Measurements from ENCODE around the gene RPIA.

Gene RPIA

GRCh38 chr2:88733155-88733902 is 41.9 kb downstream of the RPIA start:
- TF ChIP-seq CTCF (IDR thresholded peaks at IDR 0.05; ENCODE audit: insufficient read depth, missing control alignments): no peak
- FAIRE-seq (no peak), DNase-seq (ENCODE audit: insufficient read length, low spot score) (no peak)

GRCh38 chr2:88735133-88735532 is 43.7 kb downstream of the RPIA start:
- FAIRE-seq (no peak), DNase-seq (ENCODE audit: insufficient read length, low spot score) (no peak)
- no peak for TF ChIP-seq CTCF (IDR thresholded peaks at IDR 0.05; ENCODE audit: insufficient read depth, missing control alignments)

- TF ChIP-seq CTCF (IDR thresholded peaks at IDR 0.05; ENCODE audit: insufficient read depth, missing control alignments): no peak
- DNase-seq (ENCODE audit: insufficient read length, low spot score) (no peak), FAIRE-seq (no peak)
Observed at GRCh38 chr2:88735853-88736252, 44.4 kb downstream of the RPIA start.

- TF ChIP-seq CTCF (IDR thresholded peaks at IDR 0.05; ENCODE audit: insufficient read depth, missing control alignments): no peak
- no peak for DNase-seq (ENCODE audit: insufficient read length, low spot score)
- no peak for FAIRE-seq
Observed at GRCh38 chr2:88736437-88736836, 45.0 kb downstream of the RPIA start.

GRCh38 chr2:88737385-88737784 is 45.9 kb downstream of the RPIA start:
- TF ChIP-seq CTCF (IDR thresholded peaks at IDR 0.05; ENCODE audit: insufficient read depth, missing control alignments): no peak
- FAIRE-seq (no peak), DNase-seq (ENCODE audit: insufficient read length, low spot score) (no peak)

GRCh38 chr2:88738271-88738670 is 46.8 kb downstream of the RPIA start:
- no peak for TF ChIP-seq CTCF (IDR thresholded peaks at IDR 0.05; ENCODE audit: insufficient read depth, missing control alignments)
- no peak for FAIRE-seq
- DNase-seq (ENCODE audit: insufficient read length, low spot score): no peak

- DNase-seq (ENCODE audit: insufficient read length, low spot score) (no peak), FAIRE-seq (no peak)
Observed at GRCh38 chr2:88739985-88740600, 48.6 kb downstream of the RPIA start.

More at GRCh38 chr2:88739985-88740600, 48.6 kb downstream of the RPIA start:
- peak; percentile 75 for TF ChIP-seq CTCF (IDR thresholded peaks at IDR 0.05; ENCODE audit: insufficient read depth, missing control alignments)

All from D721Med (cell line).